ENCODE data around the gene HSPA12B. TPM values are rescaled to one million over a fixed set of nuclear protein-coding genes. Genes with fewer than 3 reads are reported as not detected.

HSPA12B gene
- total RNA-seq, 2 donors from 2014 or later = not detected

- Mint-ChIP-seq H3K27ac (peak overlapping the region in 1 of 2 donors; percentile 39), H3K36me3 (no peaks in the 10 kb centered on the region), H3K9me3 (no peaks in the 10 kb centered on the region)
- no peak for ATAC-seq
- DNase-seq (ENCODE audit: low spot score in 2 of 2) = no peak
These were observed 5.9 kb downstream of the HSPA12B start for GRCh38 chr20:3738111-3739053.

- peak overlapping the region in 1 of 2 donors; percentile 39 for H3K27ac Mint-ChIP-seq
- no peak for DNase-seq (ENCODE audit: low spot score in 2 of 2)
These were observed 6.8 kb downstream of the HSPA12B start for GRCh38 chr20:3739054-3739925.

GRCh38 chr20:3739926-3740451, 7.5 kb downstream of the HSPA12B start:
- Mint-ChIP-seq H3K36me3 (no peaks in the 10 kb centered on the region), H3K9me3 (no peaks in the 10 kb centered on the region), H3K27ac (no peak overlapping the region)
- DNase-seq (ENCODE audit: low spot score in 2 of 2) = no peak
- no peak for ATAC-seq

More at GRCh38 chr20:3739054-3739925, 6.8 kb downstream of the HSPA12B start:
- H3K36me3 Mint-ChIP-seq = no peaks in the 10 kb centered on the region
- H3K9me3 Mint-ChIP-seq = no peaks in the 10 kb centered on the region
- ATAC-seq = no peak

GRCh38 chr20:3740615-3741301, 8.3 kb downstream of the HSPA12B start:
- no peak overlapping the region for H3K27ac Mint-ChIP-seq
- H3K9me3 Mint-ChIP-seq = no peaks in the 10 kb centered on the region
- H3K36me3 Mint-ChIP-seq = no peaks in the 10 kb centered on the region
- DNase-seq (ENCODE audit: low spot score in 2 of 2) (no peak), ATAC-seq (no peak)

DNA sequence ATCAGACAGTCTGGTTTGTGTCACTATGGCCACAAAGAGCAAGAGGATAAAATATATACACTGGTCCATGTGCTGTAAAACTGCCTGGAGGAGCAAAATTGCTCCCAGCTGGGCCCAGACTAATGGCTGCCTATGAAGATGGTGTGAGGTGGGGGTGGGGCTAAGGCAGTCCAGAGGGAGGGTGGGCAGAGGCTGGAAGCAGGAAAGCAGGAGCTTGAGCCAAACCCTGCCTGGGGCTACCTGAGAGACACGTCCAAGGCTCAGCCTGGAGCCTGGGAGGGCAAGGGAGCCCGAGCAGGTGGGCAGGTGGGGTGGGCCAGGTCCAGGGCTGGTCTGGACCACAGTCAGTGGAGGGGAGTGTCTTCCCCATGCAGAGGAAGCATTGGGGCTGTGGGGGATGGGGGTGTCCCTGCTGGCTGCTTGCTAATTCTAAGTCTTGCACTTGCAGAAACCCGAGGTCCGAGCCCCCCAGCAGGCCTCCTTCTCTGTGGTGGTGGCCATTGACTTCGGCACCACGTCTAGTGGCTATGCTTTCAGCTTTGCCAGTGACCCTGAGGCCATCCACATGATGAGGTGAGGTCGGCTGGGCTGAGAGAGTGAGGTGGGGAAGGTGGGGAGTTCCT, 9.5 kb downstream of the HSPA12B start:
- Mint-ChIP-seq H3K27ac (no peak overlapping the region), H3K36me3 (no peaks in the 10 kb centered on the region), H3K9me3 (no peaks in the 10 kb centered on the region)
- DNase-seq (ENCODE audit: low spot score in 2 of 2) (no peak), ATAC-seq (no peak)

- no peak overlapping the region for H3K27ac Mint-ChIP-seq
These were observed 10.8 kb downstream of the HSPA12B start for GRCh38 chr20:3743251-3743650.

GRCh38 chr20:3744037-3744436, 11.6 kb downstream of the HSPA12B start:
- DNase-seq (ENCODE audit: low spot score in 2 of 2) = no peak
- H3K9me3 Mint-ChIP-seq = no peaks in the 10 kb centered on the region
- H3K36me3 Mint-ChIP-seq = no peaks in the 10 kb centered on the region
- ATAC-seq = no peak
- H3K27ac Mint-ChIP-seq = no peak overlapping the region

More at GRCh38 chr20:3743251-3743650, 10.8 kb downstream of the HSPA12B start:
- Mint-ChIP-seq H3K9me3 (no peaks in the 10 kb centered on the region), H3K36me3 (no peaks in the 10 kb centered on the region)
- no peak for ATAC-seq
- DNase-seq (ENCODE audit: low spot score in 2 of 2) = no peak

DNA sequence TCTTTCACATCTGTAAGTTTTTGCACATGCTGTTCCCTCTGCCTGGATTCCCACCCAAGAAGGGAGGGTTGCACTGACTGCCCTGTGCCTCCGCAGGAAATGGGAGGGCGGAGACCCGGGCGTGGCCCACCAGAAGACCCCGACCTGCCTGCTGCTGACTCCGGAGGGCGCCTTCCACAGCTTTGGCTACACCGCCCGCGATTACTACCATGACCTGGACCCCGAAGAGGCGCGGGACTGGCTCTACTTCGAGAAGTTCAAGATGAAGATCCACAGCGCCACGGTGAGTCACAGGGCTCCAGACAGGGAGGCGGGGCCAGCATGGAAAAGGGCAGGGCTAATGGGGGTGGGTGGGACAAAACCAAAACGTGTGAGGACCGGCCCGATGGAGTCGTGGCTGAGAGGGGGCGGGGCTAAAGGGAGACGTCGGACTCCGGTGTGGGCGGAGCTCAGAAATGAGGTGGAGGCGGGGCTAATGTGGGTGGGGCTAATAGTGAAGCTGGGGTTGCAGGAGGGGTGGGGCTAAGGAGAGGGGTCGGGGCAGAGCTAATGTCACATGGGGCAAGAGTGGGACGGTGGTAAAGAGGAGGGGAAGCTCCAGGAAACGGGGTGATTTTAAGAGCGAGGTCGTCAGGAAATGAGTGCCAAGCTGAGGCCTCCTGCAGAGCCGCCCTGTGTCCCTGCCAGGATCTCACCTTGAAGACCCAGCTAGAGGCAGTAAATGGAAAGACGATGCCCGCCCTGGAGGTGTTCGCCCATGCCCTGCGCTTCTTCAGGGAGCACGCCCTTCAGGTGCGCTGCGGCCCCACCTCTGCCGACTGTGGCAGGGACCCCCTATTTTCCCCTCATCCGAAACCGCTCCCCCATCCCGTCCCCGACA, 12.6 kb downstream of the HSPA12B start:
- Mint-ChIP-seq H3K27ac (no peak overlapping the region), H3K9me3 (no peaks in the 10 kb centered on the region), H3K36me3 (no peaks in the 10 kb centered on the region)
- ATAC-seq (peak in 1 of 2 donors; percentile 71), DNase-seq (ENCODE audit: low spot score in 2 of 2) (peak in 1 of 2 donors; percentile 60)

GRCh38 chr20:3745686-3746173, 13.2 kb downstream of the HSPA12B start:
- no peak overlapping the region for H3K27ac Mint-ChIP-seq
- ATAC-seq (no peak), DNase-seq (ENCODE audit: low spot score in 2 of 2) (no peak)
- H3K9me3 Mint-ChIP-seq = no peaks in the 10 kb centered on the region
- H3K36me3 Mint-ChIP-seq = no peaks in the 10 kb centered on the region

DNA sequence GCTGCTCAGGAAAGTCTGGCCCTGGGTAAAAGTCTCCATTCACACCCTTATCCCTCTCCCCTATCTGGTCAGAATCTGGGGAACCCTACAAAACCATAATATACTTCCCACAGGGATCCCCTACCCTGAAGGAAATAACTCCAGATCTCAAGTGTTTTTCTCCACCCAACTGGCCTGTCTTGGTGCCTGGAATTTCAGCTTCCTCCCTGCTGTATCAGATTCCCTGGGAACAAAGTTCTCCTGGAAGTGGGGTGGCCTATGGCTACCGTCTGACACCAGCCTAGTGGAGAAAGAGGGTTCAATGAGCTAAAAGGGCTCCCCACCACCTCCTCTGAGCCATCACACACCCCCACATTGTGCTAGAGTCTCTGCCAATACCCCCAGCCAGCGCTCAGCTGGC, 15.0 kb downstream of the HSPA12B start:
- Mint-ChIP-seq H3K36me3 (no peaks in the 10 kb centered on the region), H3K9me3 (no peaks in the 10 kb centered on the region), H3K27ac (no peak overlapping the region)
- ATAC-seq (no peak), DNase-seq (ENCODE audit: low spot score in 2 of 2) (no peak)

DNA sequence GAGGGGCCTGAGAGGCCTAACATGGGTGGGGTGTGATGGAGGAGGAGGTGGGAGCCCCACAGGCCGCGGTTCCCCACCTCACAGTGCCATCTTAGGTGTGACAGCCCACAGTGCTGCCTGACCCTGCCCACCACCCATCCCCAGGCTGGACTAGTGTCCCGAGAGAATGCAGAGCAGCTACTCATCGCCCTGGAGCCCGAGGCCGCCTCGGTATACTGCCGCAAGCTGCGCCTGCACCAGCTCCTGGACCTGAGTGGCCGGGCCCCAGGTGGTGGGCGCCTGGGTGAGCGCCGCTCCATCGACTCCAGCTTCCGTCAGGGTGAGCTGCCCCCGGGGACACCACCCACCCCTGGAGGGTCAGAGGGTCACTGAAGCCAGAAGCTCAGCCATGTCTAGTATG, 15.6 kb downstream of the HSPA12B start:
- H3K27ac Mint-ChIP-seq = no peak overlapping the region
- ATAC-seq (no peak), DNase-seq (ENCODE audit: low spot score in 2 of 2) (no peak)
- H3K9me3 Mint-ChIP-seq = no peaks in the 10 kb centered on the region
- no peaks in the 10 kb centered on the region for H3K36me3 Mint-ChIP-seq

DNA sequence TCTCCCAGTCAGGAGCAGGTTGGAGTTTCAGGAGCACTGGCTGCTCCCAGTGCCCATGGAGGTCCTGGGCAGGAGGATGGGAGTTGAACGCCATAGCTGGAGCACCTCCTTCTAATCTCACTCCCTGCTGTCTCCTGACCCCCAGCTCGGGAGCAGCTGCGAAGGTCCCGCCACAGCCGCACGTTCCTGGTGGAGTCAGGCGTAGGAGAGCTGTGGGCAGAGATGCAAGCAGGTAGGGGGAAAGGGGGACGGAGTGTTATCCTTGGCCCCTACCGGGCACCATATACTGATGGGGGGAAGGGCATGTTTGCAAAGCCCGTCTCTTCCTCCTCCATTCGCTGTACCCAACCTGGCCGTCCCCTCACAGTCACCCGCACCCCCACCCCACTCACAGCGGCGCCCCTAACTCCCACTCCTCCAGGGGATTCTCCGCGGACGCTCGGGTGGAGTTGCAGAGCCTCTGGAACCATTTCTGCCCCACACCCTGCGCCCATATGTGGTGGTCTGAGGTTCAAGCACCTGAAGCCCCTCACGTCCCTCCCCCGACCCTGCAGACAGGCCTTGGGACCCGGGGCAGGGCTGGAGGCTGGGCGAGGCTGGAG, 16.7 kb downstream of the HSPA12B start:
- no peaks in the 10 kb centered on the region for H3K9me3 Mint-ChIP-seq
- ATAC-seq (no peak), DNase-seq (ENCODE audit: low spot score in 2 of 2) (no peak)
- no peak overlapping the region for H3K27ac Mint-ChIP-seq
- no peaks in the 10 kb centered on the region for H3K36me3 Mint-ChIP-seq

DNA sequence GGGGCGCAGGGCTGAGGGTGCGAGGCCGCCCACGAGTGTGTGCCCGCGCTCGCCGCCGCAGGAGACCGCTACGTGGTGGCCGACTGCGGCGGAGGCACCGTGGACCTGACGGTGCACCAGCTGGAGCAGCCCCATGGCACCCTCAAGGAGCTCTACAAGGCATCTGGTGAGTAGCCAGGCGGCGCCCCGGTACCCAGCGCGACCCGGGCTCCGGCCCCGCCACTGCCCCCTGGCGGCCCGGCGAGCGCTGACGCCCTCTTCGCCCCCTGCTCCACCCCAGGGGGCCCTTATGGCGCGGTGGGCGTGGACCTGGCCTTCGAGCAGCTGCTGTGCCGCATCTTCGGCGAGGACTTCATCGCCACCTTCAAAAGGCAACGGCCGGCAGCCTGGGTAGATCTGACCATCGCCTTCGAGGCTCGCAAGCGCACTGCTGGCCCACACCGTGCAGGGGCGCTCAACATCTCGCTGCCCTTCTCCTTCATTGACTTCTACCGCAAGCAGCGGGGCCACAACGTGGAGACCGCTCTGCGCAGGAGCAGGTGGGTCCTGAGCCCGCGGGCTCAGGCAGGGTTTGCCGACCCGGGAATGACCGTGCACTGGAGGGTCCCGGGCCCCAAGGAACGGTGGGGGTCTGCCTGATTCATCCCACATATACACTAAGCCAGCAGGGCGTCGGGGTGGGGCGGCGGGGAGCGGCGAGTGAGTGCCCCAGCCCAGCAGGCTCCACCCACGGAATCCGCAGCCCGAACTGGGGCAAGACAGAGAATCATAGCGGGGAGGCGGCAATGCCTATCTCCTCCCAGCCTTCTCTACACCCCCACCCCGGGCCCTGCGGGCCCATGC, 17.4 kb downstream of the HSPA12B start:
- peak in 1 of 2 donors; percentile 59 for DNase-seq (ENCODE audit: low spot score in 2 of 2)
- no peak overlapping the region for H3K27ac Mint-ChIP-seq
- H3K36me3 Mint-ChIP-seq = no peaks in the 10 kb centered on the region
- peak; percentile 30 to 52 for ATAC-seq
- H3K9me3 Mint-ChIP-seq = no peaks in the 10 kb centered on the region

DNA sequence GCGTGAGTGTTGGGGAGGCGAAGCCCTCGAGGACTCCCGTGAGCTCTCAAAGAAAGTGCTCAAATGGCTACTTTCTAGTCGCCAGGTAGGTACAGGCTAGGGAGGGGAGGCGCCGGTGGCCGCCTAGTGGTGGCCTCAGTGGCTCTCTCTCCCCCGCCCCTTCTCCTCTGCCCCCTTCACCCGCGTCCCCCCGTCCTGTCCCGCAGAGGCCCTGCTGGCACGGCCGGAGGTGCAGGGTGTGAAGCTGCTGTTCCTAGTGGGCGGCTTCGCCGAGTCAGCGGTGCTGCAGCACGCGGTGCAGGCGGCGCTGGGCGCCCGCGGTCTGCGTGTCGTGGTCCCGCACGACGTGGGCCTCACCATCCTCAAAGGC, 18.8 kb downstream of the HSPA12B start:
- DNase-seq (ENCODE audit: low spot score in 2 of 2) (no peak), ATAC-seq (no peak)
- no peaks in the 10 kb centered on the region for H3K9me3 Mint-ChIP-seq
- H3K36me3 Mint-ChIP-seq = no peaks in the 10 kb centered on the region
- H3K27ac Mint-ChIP-seq = no peak overlapping the region
